ENCODE data around the gene DHX15.

DHX15 gene

GRCh38 chr4:24482871-24483270, 101.5 kb downstream of the DHX15 start:
- DNase-seq (ENCODE audit: low read depth) = no peak

GRCh38 chr4:24477919-24478318, 106.4 kb downstream of the DHX15 start:
- DNase-seq (ENCODE audit: low read depth) = peak; percentile 74

Data from EH (cell line).